Kidney glomerular epithelial cell (primary cell): Measurements from ENCODE around the gene NR2F2.
A peak's percentile ranks its signal among the peaks of the same experiment; 100 is the strongest.
"Not testable (repeated sequence)": the region's sequence is repeated elsewhere in the genome, so short reads cannot be mapped to it uniquely, and the experiment has no call there.

ENCODE experiments used
- DNase-seq: peaks from one replicate; lab custom pipeline; 2025; lab: John Stamatoyannopoulos, UW

NR2F2 gene

DNA sequence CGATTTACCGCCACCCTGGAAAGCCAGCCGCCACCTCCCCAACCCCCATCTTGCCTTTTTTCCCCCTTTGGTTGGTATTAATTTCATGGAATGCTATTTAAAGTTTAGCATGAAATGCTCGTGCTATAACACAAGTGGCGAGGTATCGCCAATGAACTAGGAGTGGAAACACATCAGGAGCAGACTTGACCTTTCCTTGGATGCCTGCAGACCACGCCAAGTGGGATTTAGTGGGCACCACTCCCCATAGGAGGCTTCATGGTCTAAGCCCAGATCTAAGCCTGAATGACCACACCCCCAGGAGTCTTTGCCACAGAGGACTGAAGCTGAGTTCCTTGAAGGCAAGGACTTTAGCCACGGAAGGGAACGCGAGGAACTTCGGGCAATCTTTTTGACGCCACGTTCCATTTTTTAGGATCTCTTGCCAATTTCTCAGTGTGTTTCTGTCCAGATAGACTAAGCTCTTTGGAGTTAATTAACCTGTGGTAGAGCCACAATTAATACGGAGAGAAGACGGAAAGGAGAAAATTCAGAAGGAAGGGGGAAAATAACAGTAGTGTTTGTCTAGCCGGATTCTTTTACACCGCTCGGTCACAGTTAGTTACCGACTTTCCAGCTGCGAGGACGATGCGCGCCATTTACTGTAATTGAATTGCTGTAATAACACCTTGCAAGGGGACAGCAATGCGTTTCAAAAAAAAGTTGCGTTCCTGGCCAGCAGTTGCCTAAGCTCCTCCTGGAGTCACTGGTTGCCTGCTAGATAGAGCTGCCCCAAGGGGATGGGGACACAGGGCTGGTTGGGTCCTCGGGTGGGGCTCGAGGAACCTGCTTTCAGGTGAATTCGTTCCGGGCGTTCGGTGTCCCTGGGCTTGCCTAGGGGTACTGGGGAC lies 37.1 kb downstream of the NR2F2 start:
- no peak for DNase-seq

DNA sequence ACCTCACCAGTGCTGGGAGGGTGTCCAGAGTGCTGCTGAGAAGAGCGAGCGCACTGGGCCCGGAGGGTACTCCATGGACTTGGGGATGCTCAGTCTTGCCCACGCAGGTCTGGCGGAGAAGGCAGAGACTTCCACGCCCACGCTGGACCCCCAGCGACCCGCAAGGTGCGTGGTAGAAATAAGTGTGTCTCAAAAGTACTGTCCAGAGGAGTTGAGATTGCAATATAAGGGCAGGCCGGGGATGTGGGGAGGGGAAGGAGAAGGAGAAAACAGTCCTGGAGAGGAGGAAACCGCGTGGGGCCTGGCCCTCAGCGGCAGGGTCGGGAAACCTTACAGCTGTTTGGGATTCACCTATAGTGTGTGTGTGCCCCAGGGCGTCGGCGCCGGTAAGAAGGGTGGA lies 38.9 kb downstream of the NR2F2 start:
- DNase-seq: no peak

DNA sequence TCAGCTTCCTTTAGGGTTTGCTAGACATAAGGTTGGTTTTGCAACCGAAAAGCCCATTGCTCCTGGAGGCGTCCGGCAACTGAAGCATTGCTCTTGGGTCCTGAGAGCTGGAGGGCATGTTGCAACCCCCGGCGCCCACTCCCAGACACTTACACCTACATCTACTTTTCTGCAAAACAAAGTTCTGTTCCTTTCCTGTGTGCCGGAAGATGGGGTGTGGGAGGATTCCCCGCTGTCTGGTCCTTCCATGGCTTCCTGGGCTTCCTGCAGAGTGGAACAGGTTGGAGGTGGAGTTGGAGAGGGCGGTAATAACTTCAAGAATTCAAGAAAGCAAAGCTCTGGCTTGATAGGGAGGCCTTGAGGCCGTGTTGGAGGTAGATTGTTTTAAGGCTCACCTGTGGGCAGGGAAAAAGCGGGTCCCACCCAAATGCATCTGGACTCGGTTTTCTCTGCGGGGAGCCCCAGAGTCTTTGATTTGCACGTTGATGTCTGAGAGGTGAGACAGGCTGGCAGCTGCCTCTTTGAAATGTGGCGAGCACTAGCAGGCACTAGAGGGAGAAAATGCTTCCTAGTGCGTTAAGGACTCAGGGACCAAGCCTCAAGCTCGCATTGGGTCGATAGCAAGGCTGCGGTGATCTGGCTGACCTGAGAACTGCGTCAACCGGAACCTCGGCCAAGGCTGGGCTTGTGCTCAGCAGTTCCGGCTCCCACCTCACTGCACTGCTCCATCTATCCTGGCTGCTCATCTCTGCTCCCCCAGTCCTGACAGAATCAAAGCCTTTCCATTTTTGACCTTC lies 39.5 kb downstream of the NR2F2 start:
- no peak for DNase-seq

DNA sequence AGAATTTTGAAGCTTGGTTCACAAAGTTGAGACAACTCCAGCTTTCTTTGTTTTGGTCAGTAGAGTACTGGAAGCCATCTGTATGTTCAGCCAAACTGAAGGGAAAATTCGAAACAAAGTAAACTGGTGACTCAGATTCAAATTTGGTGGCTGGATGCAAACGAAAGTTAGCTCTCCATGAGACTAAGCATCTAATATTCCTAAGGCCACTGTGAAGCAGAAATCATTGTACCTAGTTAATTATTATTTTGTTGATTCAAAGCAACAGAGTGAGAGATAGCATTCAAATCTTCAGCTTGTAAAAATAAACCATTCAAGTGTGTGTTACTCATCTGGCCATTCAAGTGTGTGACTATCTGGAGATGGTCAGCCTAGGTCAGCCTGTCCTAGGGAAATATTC lies 42.1 kb downstream of the NR2F2 start:
- peak; percentile 75 for DNase-seq

DNA sequence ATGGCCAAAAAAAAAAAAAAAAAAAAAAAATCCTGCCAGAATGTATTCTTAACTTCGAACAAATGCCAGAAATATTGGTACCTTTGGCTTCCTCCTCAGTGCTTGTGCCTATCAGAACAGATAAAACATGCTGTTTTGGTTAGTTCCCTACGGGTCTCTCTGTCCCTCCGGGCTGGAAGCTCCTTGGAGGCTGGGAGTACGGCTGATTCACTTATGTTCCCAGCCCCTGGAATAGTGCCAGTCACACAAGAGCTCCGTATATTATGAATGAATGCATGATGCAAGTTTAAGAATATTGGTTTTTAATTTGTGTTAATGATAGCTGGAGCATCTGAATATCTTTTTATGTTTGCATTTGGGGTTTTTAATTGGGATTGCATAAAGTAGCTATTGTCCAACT lies 44.0 kb downstream of the NR2F2 start:
- no peak for DNase-seq

DNA sequence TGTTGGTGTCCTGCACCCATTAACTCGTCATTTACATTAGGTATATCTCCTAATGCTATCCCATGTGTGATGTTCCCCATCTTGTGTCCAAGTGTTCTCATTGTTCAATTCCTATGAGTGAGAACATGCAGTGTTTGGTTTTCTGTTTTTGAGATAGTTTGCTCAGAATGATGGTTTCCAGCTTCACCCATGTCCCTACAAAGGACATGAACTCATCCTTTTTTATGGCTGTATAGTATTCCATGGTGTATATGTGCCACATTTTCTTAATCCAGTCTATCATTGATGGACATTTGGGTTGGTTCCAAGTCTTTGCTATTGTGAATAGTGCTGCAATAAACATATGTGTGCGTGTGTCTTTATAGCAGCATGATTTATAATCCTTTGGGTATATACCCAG lies 49.1 kb downstream of the NR2F2 start:
- DNase-seq: not testable (repeated sequence)

DNA sequence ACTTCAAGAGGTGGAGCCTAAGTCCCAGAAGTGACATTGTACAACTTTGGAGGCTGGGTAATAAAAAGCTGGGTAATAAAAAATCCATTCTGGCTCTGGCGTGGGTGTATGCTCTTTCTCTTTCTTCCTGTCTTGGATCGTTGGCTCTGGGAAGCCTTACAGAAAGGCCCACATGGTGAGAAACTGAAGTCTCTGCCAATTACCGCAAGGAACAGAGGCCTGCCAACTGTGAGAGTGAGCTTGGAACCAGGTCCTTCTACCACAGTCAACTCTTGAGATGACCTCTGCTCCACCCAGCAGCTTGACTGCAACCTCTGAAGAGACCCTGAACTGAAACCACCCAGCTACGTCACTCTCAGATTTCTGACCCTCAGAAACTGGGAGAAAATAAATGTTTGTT lies 51.0 kb downstream of the NR2F2 start:
- peak; percentile 10 for DNase-seq

DNA sequence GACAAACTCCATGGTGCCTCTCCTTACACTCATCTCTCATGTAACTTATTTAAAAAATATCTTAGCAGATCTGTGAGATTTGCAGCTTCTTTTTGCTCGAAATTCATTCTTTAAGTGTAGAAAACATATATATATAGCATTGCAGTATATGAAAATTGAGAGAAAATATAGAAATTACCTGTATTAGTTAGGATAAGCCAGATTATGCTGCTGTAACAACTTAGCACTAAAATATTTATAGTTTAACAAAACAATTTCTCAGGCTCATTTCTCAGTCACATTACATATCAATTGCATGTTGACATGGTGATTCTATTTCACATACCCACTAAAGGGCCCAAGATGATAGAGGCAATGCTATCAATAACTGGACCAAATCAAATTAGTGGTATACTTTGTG lies 54.7 kb downstream of the NR2F2 start:
- no peak for DNase-seq

DNA sequence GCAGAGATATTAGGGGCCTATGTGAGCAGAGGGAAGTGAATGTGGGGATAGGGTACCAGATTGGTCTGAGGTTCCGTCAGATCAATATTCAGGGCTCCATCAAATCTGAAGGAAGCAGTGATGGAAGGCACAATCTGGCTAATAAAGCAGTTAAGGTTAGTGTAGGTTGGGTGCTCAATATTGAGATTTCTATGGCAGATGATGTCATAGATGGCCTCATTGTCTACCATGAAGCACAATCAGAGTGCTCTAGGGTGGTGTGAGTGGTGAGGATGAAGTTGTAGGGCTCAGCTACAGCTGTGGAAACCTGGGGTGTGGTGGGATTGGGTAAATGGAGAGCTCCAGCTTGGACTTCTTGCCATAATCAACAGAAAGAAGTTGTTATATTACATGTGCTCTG lies 58.2 kb downstream of the NR2F2 start:
- no peak for DNase-seq
